GM23248 (cell line): ENCODE results near the gene RBP5.

Experiments used
- EZH2 ChIP-seq: fragments of 200-600 bp; sonication (generic); IDR thresholded peaks from 2 replicates; pipeline ENCODE4 v1.6.1; 2018; ENCODE audit warnings: antibody characterized with exemption, mild to moderate bottlenecking; ENCODE audit not compliant: insufficient read depth, poor library complexity, severe bottlenecking
- EZH2phosphoT487 ChIP-seq: fragments of 200-600 bp; sonication (generic); IDR thresholded peaks from 2 replicates; pipeline ENCODE4 v1.6.1; 2018; ENCODE audit warnings: antibody characterized with exemption, moderate library complexity, mild to moderate bottlenecking, low read depth; ENCODE audit not compliant: insufficient read depth

GRCh38 chr12:7108003-7108795, 20.5 kb downstream of the RBP5 start:
- no peak for TF ChIP-seq EZH2
- no peak for TF ChIP-seq EZH2phosphoT487
